H1 (cell line): Measurements from ENCODE around the gene KSR2. TPM values are rescaled to one million over a fixed set of nuclear protein-coding genes. Genes with fewer than 3 reads are reported as not detected.

Experiments used
- CTCF ChIA-PET: fragments of 300-600 bp; sonication (Branson Sonifier 250); formaldehyde crosslinking; loops from one replicate; lab custom pipeline; 2021; ENCODE audit not compliant: partially characterized antibody; lab: Charles Lee
- POLR2A ChIA-PET: fragments of 300-600 bp; sonication (Branson Sonifier 250); formaldehyde crosslinking; loops from one replicate; lab custom pipeline; 2021; ENCODE audit warnings: inconsistent platforms; ENCODE audit not compliant: partially characterized antibody; lab: Charles Lee
- DNase-seq, 2 experiments: peaks; one replicate each; pipeline versions ENCODE4 v3.0.0 to v3.0.0-alpha.2; 2010 to 2022; ENCODE audit warnings: low spot score in 2 of 2, low read depth in 1 of 2, mixed read lengths in 1 of 2
- FAIRE-seq: peaks from 2 replicates; lab custom pipeline; 2011; peaks lifted over from hg19 to GRCh38; lab: Jason Lieb, UNC
- H2AFZ ChIP-seq: 2 replicates; pipeline ENCODE4 v1.8.1; 2012; ENCODE audit warnings: low read length, inconsistent platforms
- H2AK5ac ChIP-seq: 2 replicates; pipeline ENCODE4 v1.6.1; 2013; ENCODE audit warnings: low read depth, low read length
- H2BK120ac ChIP-seq: replicated peaks from 2 replicates; pipeline ENCODE3; 2013; ENCODE audit warnings: low read depth, low read length, inconsistent platforms
- H2BK12ac ChIP-seq: 2 replicates; pipeline ENCODE4 v1.6.1; 2013; ENCODE audit warnings: low read depth, low read length
- H2BK15ac ChIP-seq: 2 replicates; pipeline ENCODE4 v1.6.1; 2013; ENCODE audit warnings: low read length
- H2BK20ac ChIP-seq: 2 replicates; pipeline ENCODE4 v1.6.1; 2013; ENCODE audit warnings: low read length
- H2BK5ac ChIP-seq: 2 replicates; pipeline ENCODE4 v1.6.1; 2013; ENCODE audit warnings: low read depth, low read length
- H3K14ac ChIP-seq: 2 replicates; pipeline ENCODE4 v1.6.1; 2013; ENCODE audit warnings: inconsistent platforms; ENCODE audit not compliant: insufficient read length
- H3K18ac ChIP-seq: 2 replicates; pipeline ENCODE4 v1.6.1; 2013; ENCODE audit warnings: low read length; ENCODE audit errors: extremely low read depth
- H3K23ac ChIP-seq: 2 replicates; pipeline ENCODE4 v1.6.1; 2013; ENCODE audit warnings: inconsistent platforms; ENCODE audit not compliant: insufficient read length
- H3K23me2 ChIP-seq: 2 replicates; pipeline ENCODE4 v1.6.1; 2013; ENCODE audit warnings: low read depth, low read length
- H3K27ac ChIP-seq: 2 replicates; pipeline ENCODE4 v1.6.1; 2011; ENCODE audit warnings: low read depth, low read length, inconsistent platforms
- H3K27me3 ChIP-seq, 4 experiments: replicated peaks in 1 of 4; 1 replicate in 1 of 4; 2 replicates in 3 of 4; pipeline versions ENCODE4 v1.6.1 to v1.8.1; 2011 to 2013; ENCODE audit warnings: low read length in 3 of 4, mild to moderate bottlenecking in 3 of 4, inconsistent platforms in 2 of 4, mixed read lengths in 2 of 4, moderate library complexity in 1 of 4; ENCODE audit not compliant: control insufficient read depth in 3 of 4, insufficient read depth in 3 of 4; ENCODE audit errors: extremely low read depth in 1 of 4
- H3K36me3 ChIP-seq, 4 experiments: 2 replicates each; pipeline versions ENCODE4 v1.6.1 to v1.8.1; 2011 to 2013; ENCODE audit warnings: mild to moderate bottlenecking in 4 of 4, low read length in 3 of 4, moderate library complexity in 2 of 4, control low read depth in 1 of 4, inconsistent platforms in 1 of 4; ENCODE audit not compliant: insufficient read depth in 4 of 4, control insufficient read depth in 2 of 4
- H3K4ac ChIP-seq: replicated peaks from 2 replicates; pipeline ENCODE3; 2013; ENCODE audit warnings: low read length, low read depth, mixed read lengths, inconsistent platforms; ENCODE audit not compliant: insufficient read length
- H3K4me1 ChIP-seq, 4 experiments: replicated peaks in 1 of 4; 1 replicate in 1 of 4; 2 replicates in 3 of 4; pipeline versions ENCODE4 v1.6.1 to v1.8.1; 2011 to 2013; ENCODE audit warnings: low read length in 3 of 4, inconsistent platforms in 2 of 4, mixed read lengths in 1 of 4; ENCODE audit not compliant: insufficient read depth in 4 of 4, control insufficient read depth in 3 of 4
- H3K4me2 ChIP-seq, 2 experiments: 2 replicates each; pipeline versions ENCODE4 v1.6.1 to v1.8.1; 2011 to 2013; ENCODE audit warnings: low read depth in 2 of 2, low read length in 2 of 2, control low read depth in 1 of 2, inconsistent platforms in 1 of 2, mild to moderate bottlenecking in 1 of 2; ENCODE audit not compliant: insufficient read depth in 1 of 2
- H3K4me3 ChIP-seq, 4 experiments: fragments of 200-600, 300-600 bp in 1 of 4; sonication (generic), shearing (Covaris generic), sonication (Bioruptor Twin) in 1 of 4; 2 replicates each; pipeline versions ENCODE4 v1.5.1 to v1.8.1; 2011 to 2016; ENCODE audit warnings: low read length in 4 of 4, low read depth in 3 of 4, control low read depth in 2 of 4, inconsistent platforms in 2 of 4, mild to moderate bottlenecking in 2 of 4, mixed read lengths in 1 of 4, moderate library complexity in 1 of 4; ENCODE audit not compliant: insufficient read depth in 2 of 4; ENCODE audit errors: extremely low read depth in 1 of 4
- H3K56ac ChIP-seq: replicated peaks from 2 replicates; pipeline ENCODE3; 2013; ENCODE audit warnings: low read depth, mild to moderate bottlenecking, mixed read lengths, low read length, inconsistent platforms; ENCODE audit not compliant: insufficient read length
- H3K79me1 ChIP-seq: 2 replicates; pipeline ENCODE4 v1.6.1; 2013; ENCODE audit warnings: low read depth, low read length, control low read depth
- H3K79me2 ChIP-seq, 2 experiments: 2 replicates each; pipeline versions ENCODE4 v1.6.1 to v1.8.1; 2012 to 2013; ENCODE audit warnings: low read length in 2 of 2, mild to moderate bottlenecking in 2 of 2, inconsistent platforms in 1 of 2; ENCODE audit not compliant: insufficient read depth in 2 of 2, control insufficient read depth in 1 of 2
- H3K9ac ChIP-seq, 4 experiments: replicated peaks in 1 of 4; 1 replicate in 1 of 4; 2 replicates in 3 of 4; pipeline versions ENCODE4 v1.6.1 to v1.8.1; 2011 to 2013; ENCODE audit warnings: low read depth in 3 of 4, low read length in 3 of 4, control low read depth in 2 of 4, mild to moderate bottlenecking in 2 of 4, moderate library complexity in 2 of 4, inconsistent platforms in 1 of 4; ENCODE audit errors: extremely low read depth in 1 of 4
- H3K9me3 ChIP-seq, 2 experiments: 2 replicates each; pipeline versions ENCODE4 v1.6.1 to v1.8.1; 2012 to 2013; ENCODE audit warnings: mild to moderate bottlenecking in 2 of 2, moderate library complexity in 2 of 2, control low read depth in 1 of 2, inconsistent platforms in 1 of 2, low read depth in 1 of 2, low read length in 1 of 2, mixed read lengths in 1 of 2; ENCODE audit not compliant: insufficient read depth in 2 of 2
- H4K20me1 ChIP-seq, 2 experiments: replicated peaks in 1 of 2; 2 replicates each; pipeline versions ENCODE3 to v1.8.1; 2011 to 2013; ENCODE audit warnings: inconsistent platforms in 2 of 2, low read length in 2 of 2, mild to moderate bottlenecking in 1 of 2; ENCODE audit not compliant: insufficient read depth in 2 of 2, control insufficient read depth in 1 of 2
- H4K5ac ChIP-seq: 2 replicates; pipeline ENCODE4 v1.6.1; 2013; ENCODE audit warnings: low read length, low read depth, mixed read lengths, inconsistent platforms; ENCODE audit not compliant: insufficient read length
- H4K8ac ChIP-seq: 2 replicates; pipeline ENCODE4 v1.8.0; 2013; ENCODE audit warnings: mild to moderate bottlenecking, moderate library complexity, low read length, inconsistent platforms; ENCODE audit not compliant: insufficient read depth; ENCODE audit errors: extremely low read depth
- H4K91ac ChIP-seq: replicated peaks from 2 replicates; pipeline ENCODE3; 2013; ENCODE audit warnings: low read length, mixed read lengths, inconsistent platforms; ENCODE audit not compliant: insufficient read length
- CEBPB ChIP-seq: IDR thresholded peaks from 2 replicates; pipeline ENCODE4 v1.6.1; 2012; ENCODE audit warnings: low read depth, low read length
- EZH2 ChIP-seq: fragments of 200-600 bp; sonication (generic); IDR thresholded peaks from 2 replicates; pipeline ENCODE4 v1.7.1; 2012; ENCODE audit warnings: low read depth, mild to moderate bottlenecking, moderate library complexity, low read length, inconsistent platforms; ENCODE audit not compliant: severe bottlenecking
- JUND ChIP-seq: IDR thresholded peaks from 2 replicates; pipeline ENCODE4 v1.6.1; 2011; ENCODE audit warnings: mild to moderate bottlenecking, improper control_type of control experiment, low read length
- NANOG ChIP-seq: IDR thresholded peaks from 2 replicates; pipeline ENCODE4 v1.6.1; 2011; ENCODE audit warnings: low read length, low read depth, mild to moderate bottlenecking, inconsistent platforms; ENCODE audit not compliant: insufficient read depth, poor library complexity, severe bottlenecking
- POU5F1 ChIP-seq: IDR thresholded peaks from 2 replicates; pipeline ENCODE4 v1.6.1; 2011; ENCODE audit warnings: low read depth, mild to moderate bottlenecking, low read length, moderate library complexity
- SIN3A ChIP-seq, 2 experiments: IDR thresholded peaks in 1 of 2; conservative IDR thresholded peaks in 1 of 2; 2 replicates each; pipeline ENCODE4 v1.6.1; 2011 to 2012; ENCODE audit warnings: low read length in 2 of 2, improper control_type of control experiment in 1 of 2, low read depth in 1 of 2, mild to moderate bottlenecking in 1 of 2
- SP1 ChIP-seq: IDR thresholded peaks from 2 replicates; pipeline ENCODE4 v1.6.1; 2011; ENCODE audit warnings: low read depth, low read length
- SP4 ChIP-seq: IDR thresholded peaks from 2 replicates; pipeline ENCODE4 v1.6.1; 2012; ENCODE audit warnings: low read length, inconsistent platforms
- SRF ChIP-seq: IDR thresholded peaks from 2 replicates; pipeline ENCODE4 v1.6.1; 2011; ENCODE audit warnings: mild to moderate bottlenecking, low read depth, low read length, moderate library complexity
- SUZ12 ChIP-seq: fragments of 200-600 bp; sonication (generic); IDR thresholded peaks from 2 replicates; pipeline ENCODE4 v1.6.1; 2012; ENCODE audit warnings: mild to moderate bottlenecking, inconsistent platforms, low read length, moderate library complexity, mixed read lengths
- TEAD4 ChIP-seq: IDR thresholded peaks from 2 replicates; pipeline ENCODE4 v1.6.1; 2012; ENCODE audit warnings: low read depth, low read length, inconsistent platforms, mixed read lengths
- YY1 ChIP-seq: IDR thresholded peaks from 2 replicates; pipeline ENCODE4 v1.6.1; 2011; ENCODE audit warnings: low read depth, mild to moderate bottlenecking, low read length
- WGBS, 2 experiments: shearing (Covaris generic) in 1 of 2; methylation state at CpG; one replicate each; pipeline versions ENCODE4 v1.1.6 to v1.1.7; 2013 to 2015; ENCODE audit warnings: low lambda C conversion rate in 2 of 2, mixed read lengths in 2 of 2, inconsistent platforms in 1 of 2, low coverage in 1 of 2, missing lambda C conversion rate in 1 of 2; ENCODE audit not compliant: insufficient replicate concordance in 2 of 2, insufficient coverage in 1 of 2, insufficient read length in 1 of 2; ENCODE audit errors: extremely low coverage in 1 of 2, missing lambda C conversion rate in 1 of 2; 5-methylcytosine and 5-hydroxymethylcytosine counted together
- polyA plus RNA-seq, 7 experiments: library from polyadenylated mRNA; depleted of rRNA in 3 of 7; stranded (reverse) in 5 of 7; unstranded in 2 of 7; fragments of >200 nt in 5 of 7; fragments of 200-250 nt in 2 of 7; gene quantifications; 1 replicate in 5 of 7; 2 replicates in 1 of 7; 4 replicates in 1 of 7; pipeline versions ENCODE4 v1.2.1 to v1.2.3, GENCODE V29; 2011 to 2013; ENCODE audit warnings: missing spikeins in 2 of 7, mixed read lengths in 2 of 7
- total RNA-seq: library from RNA; stranded (reverse); fragmentation: NEBNext Ultra II Directional; extraction: Animal tissue kit (Norgen Biotek cat#: 25700); gene quantifications from 2 replicates; pipeline ENCODE4 v1.2.1, GENCODE V29; 2021
- TF ChIP-seq, protein P1 (sequence below): IDR thresholded peaks from 2 replicates; pipeline ENCODE4 v1.6.1; 2012; ENCODE audit warnings: inconsistent platforms

The KSR2 gene
- total and polyA plus RNA-seq, 2 of the 8 experiments (the other 6 are each of a cell fraction or from before 2014, with no cell fraction given): 0.74 to 2.2 TPM

DNA sequence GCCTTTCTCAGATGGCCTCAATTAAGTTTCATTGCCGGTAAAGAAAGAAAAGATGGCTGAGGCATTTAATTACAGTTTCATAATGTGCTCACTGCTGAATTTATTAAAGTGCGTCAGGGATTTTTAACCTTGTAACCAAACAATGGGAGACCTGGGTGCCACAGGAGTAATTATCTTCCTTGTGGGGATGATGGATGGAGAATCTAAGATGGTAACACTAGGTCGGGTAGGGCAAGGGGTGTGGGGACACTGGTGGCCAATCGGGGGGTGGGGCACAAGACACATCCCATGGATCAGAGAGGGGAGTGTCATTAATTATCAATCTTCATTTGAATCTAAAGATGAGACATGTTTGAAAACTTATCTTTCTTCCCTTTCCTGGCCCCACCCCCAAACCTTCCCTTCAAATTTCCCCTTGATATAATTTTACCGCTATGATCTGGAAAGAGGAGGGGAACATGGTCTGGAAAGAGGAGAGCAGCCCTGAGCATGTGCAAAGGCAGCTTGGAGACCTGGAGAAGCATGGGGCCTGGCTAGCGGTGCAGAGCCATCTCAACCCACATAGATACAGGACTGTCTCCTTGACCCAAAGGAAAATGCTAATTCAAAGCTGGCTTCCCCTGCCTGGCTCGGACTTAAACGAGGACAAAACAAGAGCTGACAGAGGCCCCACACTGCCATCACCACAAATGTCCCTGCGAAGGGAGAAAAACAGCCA, 376.0 kb downstream of the KSR2 start:
- CTCF ChIA-PET: interaction anchor here (0.5 to 9.0 kb wide), 12 partner anchors 8 to 357 kb away, joined by 3 to 67 read pairs (median 5); no protein-coding TSS in a partner anchor
- Histone ChIP-seq H3K27ac (no peak overlapping the region), H3K9ac (no peak overlapping the region), H2BK120ac (no peak overlapping the region), H3K56ac (no peak overlapping the region), H2AK5ac (no peak overlapping the region), H3K18ac (no peak overlapping the region), H2BK5ac (no peak overlapping the region), H3K14ac (no peak overlapping the region), H4K8ac (no peak overlapping the region), H3K4me2 (no peak overlapping the region; a peak in 1 of 4 replicates), H2BK15ac (no peak overlapping the region), H4K20me1 (no peaks in the 10 kb centered on the region), H2BK20ac (no peak overlapping the region), H3K4ac (no peak overlapping the region), H2BK12ac (no peak overlapping the region), H3K27me3 (no peaks in the 10 kb centered on the region), H3K36me3 (no peaks in the 10 kb centered on the region), H3K4me1 (peaks cover 0 to 4% (median 2%) of the 10 kb centered on the region in 4 experiments; a peak in 5 of 7 replicates), H3K79me2 (no peaks in the 10 kb centered on the region), H2AFZ (no peak overlapping the region), H3K23me2 (no peaks in the 10 kb centered on the region; the same call in 1 of the 2 replicates), H4K91ac (no peak overlapping the region), H3K79me1 (no peaks in the 10 kb centered on the region), H4K5ac (no peak overlapping the region), H3K23ac (no peak overlapping the region), H3K9me3 (no peaks in the 10 kb centered on the region; a peak in 1 of 4 replicates), H3K4me3 (no peak overlapping the region)
- no peak for FAIRE-seq
- DNase-seq: no peak
- POLR2A ChIA-PET: no interaction called here
- WGBS, 2 experiments: 85% methylated on average over 9 of the region's 9 CpGs; no CpG with 5 or more reads in 1 of the 2 experiments
- TF ChIP-seq TEAD4: no peak
- TF ChIP-seq NANOG: no peak
- TF ChIP-seq SUZ12: no peak
- TF ChIP-seq CEBPB: no peak
- TF ChIP-seq SRF: no peak
- TF ChIP-seq, protein P1, sequence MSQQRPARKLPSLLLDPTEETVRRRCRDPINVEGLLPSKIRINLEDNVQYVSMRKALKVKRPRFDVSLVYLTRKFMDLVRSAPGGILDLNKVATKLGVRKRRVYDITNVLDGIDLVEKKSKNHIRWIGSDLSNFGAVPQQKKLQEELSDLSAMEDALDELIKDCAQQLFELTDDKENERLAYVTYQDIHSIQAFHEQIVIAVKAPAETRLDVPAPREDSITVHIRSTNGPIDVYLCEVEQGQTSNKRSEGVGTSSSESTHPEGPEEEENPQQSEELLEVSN: no peak
- TF ChIP-seq POU5F1: no peak
- no peak for TF ChIP-seq JUND
- TF ChIP-seq SIN3A (conservative IDR thresholded peaks at IDR 0.05 in 1 of 2, IDR thresholded peaks at IDR 0.05 in 1 of 2; ENCODE audit: low read depth in 1 of 2, low read length in 2 of 2): no peak
- TF ChIP-seq SP4: no peak
- no peak for TF ChIP-seq SP1
- TF ChIP-seq EZH2: no peak
- TF ChIP-seq YY1: no peak
